ENCODE results near the gene ASTN2.

Gene ASTN2

GRCh38 chr9:117096138-117096537, 318.7 kb downstream of the ASTN2 start:
- DNase-seq, result no peak
- TF ChIP-seq CTCF (IDR thresholded peaks at IDR 0.05), result no peak
- Histone ChIP-seq H3K27me3 (no peaks in the 10 kb centered on the region), H3K4me3 (no peak overlapping the region), H3K9me3 (no peaks in the 10 kb centered on the region), H3K4me1 (peaks cover 0 to 23% (median 2%) of the 10 kb centered on the region in 4 donors), H3K36me3 (no peaks in the 10 kb centered on the region), H3K27ac (no peak overlapping the region)
- intact Hi-C loops (cut with DNase I; ENCODE audit: low total_unique reads), result no loop called here

- no peaks in the 10 kb centered on the region for H3K36me3 ChIP-seq
- no peak for TF ChIP-seq CTCF (IDR thresholded peaks at IDR 0.05)
- intact Hi-C loops (cut with DNase I; ENCODE audit: low total_unique reads), result no loop called here
- no peak for DNase-seq
- no peak overlapping the region for H3K27ac ChIP-seq
- H3K4me3 ChIP-seq, result no peak overlapping the region
- H3K9me3 ChIP-seq, result no peaks in the 10 kb centered on the region
- peaks cover 0 to 23% (median 2%) of the 10 kb centered on the region in 4 donors for H3K4me1 ChIP-seq
- no peaks in the 10 kb centered on the region for H3K27me3 ChIP-seq
Observed at GRCh38 chr9:117095081-117095480, 319.8 kb downstream of the ASTN2 start.

- intact Hi-C loops (cut with DNase I; ENCODE audit: low total_unique reads), result no loop called here
- TF ChIP-seq CTCF (IDR thresholded peaks at IDR 0.05), result no peak
- no peaks in the 10 kb centered on the region for H3K36me3 ChIP-seq
- no peak overlapping the region for H3K27ac ChIP-seq
- H3K4me3 ChIP-seq, result no peak overlapping the region
- H3K4me1 ChIP-seq, result peaks cover 0 to 23% (median 2%) of the 10 kb centered on the region in 4 donors
- DNase-seq, result no peak
- H3K27me3 ChIP-seq, result no peaks in the 10 kb centered on the region
- H3K9me3 ChIP-seq, result no peaks in the 10 kb centered on the region
Observed at GRCh38 chr9:117093891-117094844, 320.7 kb downstream of the ASTN2 start.

GRCh38 chr9:117092582-117092981, 322.3 kb downstream of the ASTN2 start:
- Histone ChIP-seq H3K4me3 (no peak overlapping the region), H3K27me3 (no peaks in the 10 kb centered on the region), H3K9me3 (no peaks in the 10 kb centered on the region), H3K27ac (no peak overlapping the region), H3K4me1 (peaks cover 0 to 23% (median 2%) of the 10 kb centered on the region in 4 donors), H3K36me3 (no peaks in the 10 kb centered on the region)
- intact Hi-C loops (cut with DNase I; ENCODE audit: low total_unique reads), result no loop called here
- no peak for TF ChIP-seq CTCF (IDR thresholded peaks at IDR 0.05)
- no peak for DNase-seq

GRCh38 chr9:117091529-117091928, 323.3 kb downstream of the ASTN2 start:
- Histone ChIP-seq H3K9me3 (no peaks in the 10 kb centered on the region), H3K36me3 (no peaks in the 10 kb centered on the region), H3K4me1 (peaks cover 0 to 23% (median 2%) of the 10 kb centered on the region in 4 donors), H3K27ac (no peak overlapping the region), H3K4me3 (no peak overlapping the region), H3K27me3 (no peaks in the 10 kb centered on the region)
- intact Hi-C loops (cut with DNase I; ENCODE audit: low total_unique reads), result no loop called here
- no peak for TF ChIP-seq CTCF (IDR thresholded peaks at IDR 0.05)
- DNase-seq, result no peak
